Karpas-422 (cell line): ENCODE data around the gene TMEM11. TPM values are rescaled to one million over a fixed set of nuclear protein-coding genes. Genes with fewer than 3 reads are reported as not detected.
"Not testable (repeated sequence)": the region's sequence is repeated elsewhere in the genome, so short reads cannot be mapped to it uniquely, and the experiment has no call there.

Source experiments
- DNase-seq: peaks from one replicate; pipeline ENCODE4 v3.0.0-alpha.2; 2015
- H2AFZ ChIP-seq: fragments of 200-600 bp; sonication (generic); 2 replicates; pipeline ENCODE4 v1.6.1; 2014; ENCODE audit warnings: antibody characterized with exemption, low read length, mixed read lengths
- H3K27ac ChIP-seq: fragments of 200-600 bp; sonication (generic); 2 replicates; pipeline ENCODE4 v1.5.1; 2014; ENCODE audit warnings: mild to moderate bottlenecking, low read length, moderate library complexity
- H3K27me3 ChIP-seq: fragments of 200-600 bp; sonication (generic); 2 replicates; pipeline ENCODE4 v1.6.1; 2014; ENCODE audit warnings: low read length, mixed read lengths
- H3K36me3 ChIP-seq: fragments of 200-600 bp; sonication (generic); 2 replicates; pipeline ENCODE4 v1.6.1; 2014; ENCODE audit warnings: low read length, mixed read lengths; ENCODE audit not compliant: insufficient read depth
- H3K4me1 ChIP-seq: fragments of 200-600 bp; sonication (generic); 2 replicates; pipeline ENCODE4 v1.6.1; 2014; ENCODE audit warnings: mild to moderate bottlenecking, low read length, mixed read lengths
- H3K4me2 ChIP-seq: fragments of 200-600 bp; sonication (generic); 2 replicates; pipeline ENCODE4 v1.6.1; 2014; ENCODE audit warnings: low read length, low read depth, mild to moderate bottlenecking; ENCODE audit not compliant: poor library complexity, severe bottlenecking
- H3K4me3 ChIP-seq: fragments of 200-600 bp; sonication (generic); 2 replicates; pipeline ENCODE4 v1.5.1; 2014; ENCODE audit warnings: mild to moderate bottlenecking, antibody characterized with exemption, low read length, mixed read lengths
- H3K79me2 ChIP-seq: fragments of 200-600 bp; sonication (generic); 2 replicates; pipeline ENCODE4 v1.6.1; 2014; ENCODE audit warnings: mild to moderate bottlenecking, low read length, mixed read lengths
- H3K9ac ChIP-seq: fragments of 200-600 bp; sonication (generic); 2 replicates; pipeline ENCODE4 v1.6.0; 2014; ENCODE audit warnings: low read length
- H3K9me2 ChIP-seq: fragments of 200-600 bp; sonication (generic), shearing (Covaris generic); replicated peaks from 2 replicates; pipeline ENCODE4 v1.6.0; 2014; ENCODE audit warnings: mild to moderate bottlenecking, low read length, moderate library complexity; ENCODE audit not compliant: insufficient read depth
- H3K9me3 ChIP-seq: fragments of 300-700, 200-600 bp; sonication (generic); 2 replicates; pipeline ENCODE4 v1.6.1; 2014; ENCODE audit warnings: low read length, mixed read lengths
- H4K20me1 ChIP-seq: fragments of 200-600 bp; sonication (generic); 2 replicates; pipeline ENCODE4 v1.6.1; 2014; ENCODE audit warnings: mild to moderate bottlenecking, antibody characterized with exemption, low read length, low read depth; ENCODE audit not compliant: insufficient read depth
- total RNA-seq: library from RNA; depleted of rRNA; stranded (reverse); fragments of >200 nt; shearing (Covaris generic); gene quantifications from 2 replicates; pipeline ENCODE4 v1.2.3, GENCODE V29; 2014; ENCODE audit warnings: low replicate concordance

TMEM11 gene
- total RNA-seq, 1 experiment from 2014 or later: 12.5 TPM

DNA sequence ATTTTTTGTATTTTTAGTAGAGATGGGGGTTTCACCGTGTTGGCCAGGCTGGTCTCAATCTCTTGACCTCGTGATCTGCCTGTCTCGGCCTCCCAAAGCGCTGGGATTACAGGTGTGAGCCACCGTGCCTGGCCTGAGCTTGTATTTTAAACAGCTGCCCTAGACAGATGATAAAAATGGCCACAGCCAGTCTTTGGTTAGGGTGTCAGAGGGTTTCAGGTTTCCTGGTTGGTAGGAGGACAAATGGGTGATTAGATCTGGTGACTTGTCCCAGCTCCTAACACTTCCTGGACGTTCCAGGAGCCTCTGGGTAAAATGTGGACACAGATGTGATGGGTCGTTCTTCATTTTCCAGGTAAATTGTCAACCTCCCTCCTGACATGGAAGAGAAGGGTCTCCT, 21.5 kb downstream of the TMEM11 start:
- not testable (repeated sequence) for H3K27me3 ChIP-seq, H3K9me2 ChIP-seq, H3K4me1 ChIP-seq, H3K36me3 ChIP-seq, H3K4me3 ChIP-seq, H2AFZ ChIP-seq, H3K79me2 ChIP-seq, H3K9me3 ChIP-seq, H4K20me1 ChIP-seq, H3K9ac ChIP-seq, H3K4me2 ChIP-seq, DNase-seq, H3K27ac ChIP-seq

DNA sequence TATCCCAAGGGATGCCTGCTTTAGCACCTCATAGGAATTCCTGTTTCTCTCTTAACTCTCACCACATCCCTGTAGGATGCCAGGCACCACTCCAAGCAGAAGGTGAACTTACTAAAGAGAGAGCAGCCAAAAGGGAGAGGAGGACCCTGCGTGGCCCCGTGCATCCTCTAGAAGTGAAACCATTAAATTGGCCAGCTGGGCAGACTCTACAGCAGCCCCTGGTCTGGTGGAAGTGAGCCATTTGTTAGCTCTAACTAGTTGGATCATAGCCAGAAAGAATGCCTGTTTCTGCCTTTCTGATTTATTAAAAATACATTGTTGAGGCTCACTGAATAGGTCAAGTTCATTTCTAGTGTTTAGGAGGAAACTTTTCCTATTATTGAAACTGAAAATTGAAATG, 22.3 kb downstream of the TMEM11 start:
- H3K4me2 ChIP-seq: no peak overlapping the region
- H3K27ac ChIP-seq: no peak overlapping the region
- no peaks in the 10 kb centered on the region for H4K20me1 ChIP-seq
- no peak overlapping the region for H2AFZ ChIP-seq
- H3K36me3 ChIP-seq: no peaks in the 10 kb centered on the region
- no peaks in the 10 kb centered on the region for H3K4me1 ChIP-seq
- H3K27me3 ChIP-seq: no peaks in the 10 kb centered on the region
- no peaks in the 10 kb centered on the region for H3K9me2 ChIP-seq
- no peaks in the 10 kb centered on the region for H3K9me3 ChIP-seq
- DNase-seq: no peak
- no peaks in the 10 kb centered on the region for H3K79me2 ChIP-seq
- no peak overlapping the region for H3K4me3 ChIP-seq
- no peak overlapping the region for H3K9ac ChIP-seq

GRCh38 chr17:21190078-21190477, 23.9 kb downstream of the TMEM11 start:
- H3K79me2 ChIP-seq: no peaks in the 10 kb centered on the region
- no peaks in the 10 kb centered on the region for H3K27me3 ChIP-seq
- H3K27ac ChIP-seq: no peak overlapping the region
- no peaks in the 10 kb centered on the region for H3K9me2 ChIP-seq
- DNase-seq: no peak
- no peak overlapping the region for H3K4me3 ChIP-seq
- no peaks in the 10 kb centered on the region for H4K20me1 ChIP-seq
- H3K9me3 ChIP-seq: no peaks in the 10 kb centered on the region
- H3K9ac ChIP-seq: no peak overlapping the region
- no peaks in the 10 kb centered on the region for H3K4me1 ChIP-seq
- H3K36me3 ChIP-seq: no peaks in the 10 kb centered on the region
- H3K4me2 ChIP-seq: no peak overlapping the region
- no peak overlapping the region for H2AFZ ChIP-seq

DNA sequence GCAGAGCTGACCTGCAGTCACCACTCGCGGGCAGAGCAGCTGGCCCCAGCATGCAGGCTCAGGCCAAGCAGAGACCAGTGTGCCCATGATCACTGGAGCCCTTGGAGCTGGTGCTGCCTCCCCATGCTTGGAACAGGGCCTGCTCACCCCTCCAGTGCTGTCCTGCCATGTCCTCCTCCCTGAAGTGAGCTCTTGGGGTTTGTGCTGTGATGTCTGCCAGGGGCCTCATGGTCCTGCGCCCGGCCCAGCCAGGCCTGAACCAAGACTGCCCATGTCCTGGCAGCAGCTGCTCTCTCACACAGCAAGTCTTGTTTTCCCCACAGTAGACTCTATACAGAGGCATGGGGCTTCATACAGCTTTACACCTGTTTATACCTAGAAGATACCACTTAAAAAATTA, 24.6 kb downstream of the TMEM11 start:
- no peak overlapping the region for H3K27ac ChIP-seq
- no peaks in the 10 kb centered on the region for H3K9me2 ChIP-seq
- H4K20me1 ChIP-seq: no peaks in the 10 kb centered on the region
- no peaks in the 10 kb centered on the region for H3K4me1 ChIP-seq
- H3K4me2 ChIP-seq: no peak overlapping the region
- no peak for DNase-seq
- no peaks in the 10 kb centered on the region for H3K79me2 ChIP-seq
- H2AFZ ChIP-seq: no peak overlapping the region
- no peak overlapping the region for H3K9ac ChIP-seq
- H3K4me3 ChIP-seq: no peak overlapping the region
- H3K27me3 ChIP-seq: no peaks in the 10 kb centered on the region
- no peaks in the 10 kb centered on the region for H3K36me3 ChIP-seq
- no peaks in the 10 kb centered on the region for H3K9me3 ChIP-seq

GRCh38 chr17:21186399-21187187, 27.4 kb downstream of the TMEM11 start:
- Histone ChIP-seq H3K36me3 (no peaks in the 10 kb centered on the region), H3K4me2 (no peak overlapping the region), H3K9ac (no peak overlapping the region), H3K27me3 (no peaks in the 10 kb centered on the region), H3K79me2 (no peaks in the 10 kb centered on the region), H3K4me1 (no peaks in the 10 kb centered on the region), H4K20me1 (no peaks in the 10 kb centered on the region), H3K4me3 (no peak overlapping the region), H2AFZ (no peak overlapping the region), H3K27ac (no peak overlapping the region), H3K9me3 (no peaks in the 10 kb centered on the region), H3K9me2 (no peaks in the 10 kb centered on the region)
- no peak for DNase-seq

GRCh38 chr17:21185061-21185460, 28.9 kb downstream of the TMEM11 start:
- H3K9me2 ChIP-seq: no peaks in the 10 kb centered on the region

DNA sequence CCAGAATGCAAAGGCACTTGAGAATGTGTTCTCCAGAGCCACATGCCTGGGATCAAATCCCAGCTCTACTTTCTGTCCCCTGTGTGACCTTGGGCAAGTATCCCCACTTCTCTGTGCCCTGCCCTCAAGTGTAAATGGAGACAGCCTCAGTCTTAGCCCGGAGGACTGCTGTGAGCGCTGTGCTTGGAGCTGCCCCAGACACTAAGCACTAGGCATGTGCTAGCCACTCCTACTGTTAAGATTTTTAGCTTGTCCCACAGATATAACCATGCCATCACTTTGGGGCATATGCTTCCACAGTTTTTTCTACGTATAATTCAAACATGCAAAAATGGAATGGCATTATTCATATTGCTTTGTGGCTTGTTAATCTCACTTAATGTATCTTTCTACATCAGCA, 29.4 kb downstream of the TMEM11 start:
- H3K9me2 ChIP-seq: no peaks in the 10 kb centered on the region
- no peaks in the 10 kb centered on the region for H3K4me1 ChIP-seq

More at GRCh38 chr17:21185061-21185460, 28.9 kb downstream of the TMEM11 start:
- no peaks in the 10 kb centered on the region for H3K27me3 ChIP-seq
- no peaks in the 10 kb centered on the region for H3K79me2 ChIP-seq
- no peak overlapping the region for H3K4me3 ChIP-seq
- H4K20me1 ChIP-seq: no peaks in the 10 kb centered on the region
- H3K36me3 ChIP-seq: no peaks in the 10 kb centered on the region
- no peaks in the 10 kb centered on the region for H3K9me3 ChIP-seq
- no peak for DNase-seq
- no peak overlapping the region for H2AFZ ChIP-seq
- H3K4me2 ChIP-seq: no peak overlapping the region
- no peak overlapping the region for H3K9ac ChIP-seq
- H3K4me1 ChIP-seq: no peaks in the 10 kb centered on the region
- H3K27ac ChIP-seq: no peak overlapping the region

DNA sequence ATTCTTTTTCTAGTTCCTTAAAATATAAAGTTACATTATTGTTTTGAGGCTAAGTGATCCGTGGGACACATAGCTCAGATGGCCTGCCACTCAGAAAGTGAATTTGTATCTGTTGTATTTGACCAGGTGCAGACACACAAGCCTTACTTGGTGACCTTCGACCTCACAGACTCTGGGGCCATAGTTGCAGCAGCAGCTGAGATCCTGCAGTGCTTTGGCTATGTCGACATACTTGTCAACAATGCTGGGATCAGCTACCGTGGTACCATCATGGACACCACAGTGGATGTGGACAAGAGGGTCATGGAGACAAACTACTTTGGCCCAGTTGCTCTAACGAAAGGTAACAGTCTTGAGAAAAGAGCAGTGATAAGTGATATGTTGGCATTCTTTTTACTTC, 30.5 kb downstream of the TMEM11 start:
- Histone ChIP-seq H3K27ac (no peak overlapping the region), H2AFZ (no peak overlapping the region), H4K20me1 (no peaks in the 10 kb centered on the region), H3K4me3 (no peak overlapping the region), H3K79me2 (no peaks in the 10 kb centered on the region), H3K27me3 (no peaks in the 10 kb centered on the region), H3K36me3 (no peaks in the 10 kb centered on the region), H3K9me3 (no peaks in the 10 kb centered on the region), H3K9ac (no peak overlapping the region), H3K4me1 (no peaks in the 10 kb centered on the region), H3K4me2 (no peak overlapping the region), H3K9me2 (no peaks in the 10 kb centered on the region)
- DNase-seq: no peak

More for the DNA sequence above, 29.4 kb downstream of the TMEM11 start:
- H3K9me3 ChIP-seq: no peaks in the 10 kb centered on the region
- H3K36me3 ChIP-seq: no peaks in the 10 kb centered on the region
- H3K27me3 ChIP-seq: no peaks in the 10 kb centered on the region
- no peak overlapping the region for H3K27ac ChIP-seq
- no peak overlapping the region for H3K9ac ChIP-seq
- no peak for DNase-seq
- no peaks in the 10 kb centered on the region for H3K79me2 ChIP-seq
- H3K4me3 ChIP-seq: no peak overlapping the region
- no peaks in the 10 kb centered on the region for H4K20me1 ChIP-seq
- H2AFZ ChIP-seq: no peak overlapping the region
- no peak overlapping the region for H3K4me2 ChIP-seq
